ENCODE results near the gene CAPG. TPM values are rescaled to one million over a fixed set of nuclear protein-coding genes. Genes with fewer than 3 reads are reported as not detected.

CAPG gene
- total RNA-seq, 6 experiments from 2014 or later: 10.7 to 49.6 (median 13.6) TPM

DNA sequence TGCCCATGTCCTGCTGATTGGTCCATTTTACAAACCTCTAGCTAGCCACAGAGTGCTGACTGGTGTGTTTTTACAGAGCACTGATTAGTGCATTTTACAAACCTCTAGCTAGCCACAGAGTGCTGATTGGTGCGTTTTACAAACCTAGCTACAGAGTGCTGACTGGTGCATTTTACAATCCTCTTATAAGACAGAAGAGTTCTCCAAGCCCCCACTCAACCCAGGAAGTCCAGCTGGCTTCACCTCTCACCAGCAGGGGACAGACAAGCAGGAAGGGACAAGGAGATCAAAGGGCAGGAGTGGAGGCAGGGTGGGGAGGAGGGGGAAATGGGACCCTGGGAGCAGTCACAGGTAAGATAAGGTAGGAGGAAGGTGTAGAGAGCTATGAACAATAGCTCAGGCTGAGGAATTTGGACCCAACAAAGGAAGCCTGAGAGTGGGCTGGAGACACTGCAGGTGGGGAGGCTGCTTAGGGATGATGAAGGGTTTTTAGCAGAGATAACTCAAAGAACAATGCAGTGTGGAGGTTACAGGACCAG lies 45.5 kb upstream of the CAPG start:
- peaks cover 7% of the 10 kb centered on the region for H3K27me3 Mint-ChIP-seq (ENCODE audit: insufficient read depth)
- no peak overlapping the region for H3K4me3 Mint-ChIP-seq
- no peak for DNase-seq
- TF ChIP-seq, protein P1, sequence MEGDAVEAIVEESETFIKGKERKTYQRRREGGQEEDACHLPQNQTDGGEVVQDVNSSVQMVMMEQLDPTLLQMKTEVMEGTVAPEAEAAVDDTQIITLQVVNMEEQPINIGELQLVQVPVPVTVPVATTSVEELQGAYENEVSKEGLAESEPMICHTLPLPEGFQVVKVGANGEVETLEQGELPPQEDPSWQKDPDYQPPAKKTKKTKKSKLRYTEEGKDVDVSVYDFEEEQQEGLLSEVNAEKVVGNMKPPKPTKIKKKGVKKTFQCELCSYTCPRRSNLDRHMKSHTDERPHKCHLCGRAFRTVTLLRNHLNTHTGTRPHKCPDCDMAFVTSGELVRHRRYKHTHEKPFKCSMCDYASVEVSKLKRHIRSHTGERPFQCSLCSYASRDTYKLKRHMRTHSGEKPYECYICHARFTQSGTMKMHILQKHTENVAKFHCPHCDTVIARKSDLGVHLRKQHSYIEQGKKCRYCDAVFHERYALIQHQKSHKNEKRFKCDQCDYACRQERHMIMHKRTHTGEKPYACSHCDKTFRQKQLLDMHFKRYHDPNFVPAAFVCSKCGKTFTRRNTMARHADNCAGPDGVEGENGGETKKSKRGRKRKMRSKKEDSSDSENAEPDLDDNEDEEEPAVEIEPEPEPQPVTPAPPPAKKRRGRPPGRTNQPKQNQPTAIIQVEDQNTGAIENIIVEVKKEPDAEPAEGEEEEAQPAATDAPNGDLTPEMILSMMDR (IDR thresholded peaks at IDR 0.05): no peak
- no peak overlapping the region for H3K27ac Mint-ChIP-seq
- no peaks in the 10 kb centered on the region for H3K36me3 Mint-ChIP-seq (ENCODE audit: low read depth)
- no peaks in the 10 kb centered on the region for H3K9me3 Mint-ChIP-seq
- 0 out of 2 replicates have a peak, but pooled peaks cover 4% of the 10 kb centered on the region for H3K4me1 Mint-ChIP-seq (ENCODE audit: low read depth)

DNA sequence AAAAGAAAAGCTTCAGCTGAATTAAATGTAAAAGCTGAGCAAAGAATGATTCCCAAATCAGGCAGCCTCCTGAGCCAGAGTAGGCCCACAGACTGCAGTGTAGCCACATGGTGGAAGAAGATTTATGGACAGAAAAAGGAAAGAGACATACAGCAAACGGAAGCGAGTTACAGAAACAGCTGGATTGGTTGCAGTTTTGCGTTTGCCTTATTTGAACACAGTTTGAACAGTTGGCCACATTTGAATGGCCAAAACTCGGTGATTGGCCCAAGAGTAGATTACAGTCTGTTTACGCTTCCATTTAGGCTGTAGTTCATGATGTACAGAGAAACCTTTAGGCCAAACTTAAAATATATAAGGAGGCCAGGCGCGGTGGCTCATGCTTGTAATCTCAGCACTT lies 43.4 kb upstream of the CAPG start:
- H3K27ac Mint-ChIP-seq: no peak overlapping the region

DNA sequence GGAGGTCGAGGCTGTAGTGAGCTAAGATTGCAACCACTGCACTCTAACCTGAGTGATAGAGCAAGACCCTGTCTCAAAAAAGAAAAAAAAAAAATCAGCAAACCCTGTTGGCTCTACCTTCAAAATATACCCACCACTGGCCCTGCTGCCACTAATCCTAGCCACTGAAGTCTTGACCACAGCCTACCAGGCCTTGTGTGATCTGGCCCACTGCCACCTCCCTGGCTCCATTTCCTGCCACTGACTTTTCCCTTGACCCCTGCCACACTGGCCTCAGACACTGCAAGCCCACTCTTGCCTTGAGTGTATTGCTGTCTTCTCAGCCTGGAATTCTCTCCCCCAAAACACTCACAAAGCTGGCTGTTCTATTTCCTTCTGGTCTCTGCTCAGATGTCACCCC lies 42.1 kb upstream of the CAPG start:
- Mint-ChIP-seq H3K36me3 (ENCODE audit: low read depth) (no peaks in the 10 kb centered on the region), H3K4me3 (no peak overlapping the region), H3K27me3 (ENCODE audit: insufficient read depth) (peaks cover 1% of the 10 kb centered on the region; the same call in 1 of the 2 replicates), H3K4me1 (ENCODE audit: low read depth) (no peaks in the 10 kb centered on the region), H3K9me3 (no peaks in the 10 kb centered on the region), H3K27ac (no peak overlapping the region)
- DNase-seq: no peak
- TF ChIP-seq, protein P1 (IDR thresholded peaks at IDR 0.05): no peak

More for the DNA sequence above, 43.4 kb upstream of the CAPG start:
- Mint-ChIP-seq H3K27me3 (ENCODE audit: insufficient read depth) (peaks cover 1% of the 10 kb centered on the region), H3K4me3 (no peak overlapping the region), H3K4me1 (ENCODE audit: low read depth) (0 out of 2 replicates have a peak, but pooled peaks cover 4% of the 10 kb centered on the region), H3K36me3 (ENCODE audit: low read depth) (no peaks in the 10 kb centered on the region), H3K9me3 (no peaks in the 10 kb centered on the region)
- TF ChIP-seq, protein P1 (IDR thresholded peaks at IDR 0.05): no peak
- DNase-seq: no peak

- DNase-seq: no peak
- Mint-ChIP-seq H3K27me3 (ENCODE audit: insufficient read depth) (peaks cover 1% of the 10 kb centered on the region; the same call in 1 of the 2 replicates), H3K9me3 (no peaks in the 10 kb centered on the region), H3K36me3 (ENCODE audit: low read depth) (no peaks in the 10 kb centered on the region), H3K4me3 (no peak overlapping the region), H3K4me1 (ENCODE audit: low read depth) (peaks cover 23% of the 10 kb centered on the region), H3K27ac (no peak overlapping the region)
- TF ChIP-seq, protein P1 (IDR thresholded peaks at IDR 0.05): no peak
These were observed 39.0 kb upstream of the CAPG start for GRCh38 chr2:85449214-85449588.

DNA sequence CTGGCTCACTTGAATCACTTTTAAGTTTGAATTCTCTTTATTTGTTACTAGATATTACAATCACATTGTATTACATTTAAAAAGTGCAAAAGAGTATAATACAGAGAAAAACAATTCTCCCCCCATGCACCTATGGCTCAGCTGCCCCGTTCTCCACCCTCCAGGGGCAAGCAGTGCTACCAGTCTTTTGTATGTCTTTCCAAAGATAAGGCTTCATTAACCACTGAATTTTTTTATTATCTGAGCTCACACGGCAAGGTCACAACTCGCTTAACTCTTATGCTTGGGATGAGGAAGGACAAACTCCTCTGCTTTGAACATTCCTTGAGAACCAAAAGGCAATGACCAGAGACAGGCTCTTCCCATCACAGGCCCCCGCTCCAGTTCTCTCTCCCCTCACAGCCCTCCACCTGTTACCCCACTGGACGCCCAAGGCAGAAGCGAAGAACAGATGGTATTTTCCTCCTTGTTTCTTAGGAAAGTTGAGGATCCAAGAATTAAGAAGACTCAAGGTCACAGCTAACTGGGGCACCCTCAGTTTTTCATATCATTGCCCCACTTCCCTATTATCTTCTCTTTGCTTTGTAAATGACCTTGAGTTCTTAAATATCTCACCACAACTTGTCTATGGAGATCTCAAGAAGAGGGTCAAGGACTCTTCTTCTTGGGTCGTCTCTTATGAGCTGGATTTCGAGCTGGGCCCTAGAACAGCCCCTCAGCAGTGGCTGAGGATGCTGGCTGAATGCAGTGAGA lies 38.5 kb upstream of the CAPG start:
- no peaks in the 10 kb centered on the region for H3K36me3 Mint-ChIP-seq (ENCODE audit: low read depth)
- H3K27ac Mint-ChIP-seq: no peak overlapping the region
- TF ChIP-seq, protein P1 (IDR thresholded peaks at IDR 0.05): no peak
- H3K27me3 Mint-ChIP-seq (ENCODE audit: insufficient read depth): peaks cover 3% of the 10 kb centered on the region; the same call in 1 of the 2 replicates
- peaks cover 24% of the 10 kb centered on the region for H3K4me1 Mint-ChIP-seq (ENCODE audit: low read depth)
- H3K9me3 Mint-ChIP-seq: no peaks in the 10 kb centered on the region
- DNase-seq: no peak
- H3K4me3 Mint-ChIP-seq: no peak overlapping the region
